HG03103 (cell line): ENCODE measurements around the gene POP5.

Experiments used
- ATAC-seq: cut with Tn5 transposase; IDR thresholded peaks from one replicate; pipeline ENCODE4 v1.9.1; 2021; ENCODE audit warnings: low read depth; ENCODE audit not compliant: unreplicated experiment

The POP5 gene

DNA sequence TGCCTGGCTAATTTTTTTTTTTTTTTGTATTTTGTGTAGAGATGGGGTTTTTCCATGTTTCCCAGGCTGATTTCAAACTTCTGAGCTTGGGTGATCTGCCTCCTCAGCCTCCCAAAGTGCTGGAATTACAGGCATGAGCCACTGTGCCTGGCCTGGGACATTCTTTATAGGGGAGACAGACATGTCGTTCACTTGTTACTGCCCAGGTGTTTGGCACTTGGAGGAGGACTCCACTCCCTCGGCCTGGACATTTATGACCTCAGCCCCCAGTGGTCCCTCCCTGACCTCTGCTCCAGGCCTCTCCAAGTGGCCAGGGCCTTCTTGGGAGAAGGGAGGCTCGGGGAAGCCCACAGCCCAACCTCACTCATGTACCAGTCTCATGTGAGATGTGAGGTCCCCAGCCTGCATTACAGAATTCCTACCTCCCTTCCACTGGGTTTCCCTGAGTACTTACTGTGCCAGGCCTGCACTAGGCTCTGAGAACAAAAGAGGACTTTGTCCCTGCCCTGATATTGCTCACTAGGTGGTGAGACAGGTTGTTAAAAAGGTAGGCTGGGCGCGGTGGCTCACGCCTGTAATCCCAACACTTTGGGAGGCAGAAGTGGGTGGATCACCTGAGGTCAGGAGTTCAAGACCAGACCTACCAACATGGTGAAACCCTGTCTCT, 9.7 kb upstream of the POP5 start:
- ATAC-seq: no peak

DNA sequence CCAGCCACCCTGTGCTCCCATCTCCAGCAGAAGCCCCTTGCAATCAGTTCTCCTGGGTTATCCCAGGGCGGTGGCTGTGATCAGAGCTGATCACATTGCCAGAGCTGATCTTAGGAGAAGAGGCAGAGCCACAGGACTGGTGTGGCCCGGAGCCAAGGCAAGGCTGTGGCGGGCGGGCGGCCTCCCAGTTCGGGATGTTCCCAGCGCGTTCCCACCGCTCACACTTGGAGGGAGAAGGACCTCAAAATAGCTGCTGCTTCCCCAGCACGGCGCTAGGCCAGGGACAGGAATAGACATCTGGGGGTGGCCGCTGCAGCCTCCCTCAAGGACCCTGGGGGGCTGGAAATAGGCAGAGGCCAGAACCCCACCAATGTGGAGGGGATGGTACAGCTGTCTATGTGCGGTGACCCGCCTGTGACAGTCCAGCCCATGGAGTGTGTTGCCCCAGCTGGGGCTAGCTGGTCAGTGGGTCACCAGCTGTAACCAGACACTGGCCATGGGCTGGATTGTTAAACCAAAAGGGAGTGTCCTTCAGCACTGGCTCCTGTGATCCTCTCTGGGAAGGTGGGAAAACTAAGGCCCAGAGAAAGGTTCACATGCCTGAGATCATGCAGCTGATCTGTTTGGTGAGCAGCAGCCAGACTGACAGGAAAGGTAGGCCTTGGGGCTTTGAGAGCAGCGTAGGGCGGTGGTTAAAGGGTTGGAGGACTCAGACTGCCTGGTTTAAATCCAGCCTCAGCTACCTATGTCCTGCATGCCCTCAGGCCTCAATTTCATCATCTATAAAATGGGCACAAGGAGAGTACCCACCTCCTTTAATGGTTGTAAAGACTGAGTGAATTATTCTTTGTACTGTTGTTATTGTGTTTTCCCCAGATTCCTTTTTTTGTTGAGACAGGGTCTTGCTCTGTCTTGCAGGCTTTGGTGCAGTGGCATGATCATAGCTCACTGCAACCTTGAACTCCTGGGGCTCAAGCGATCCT, 8.0 kb upstream of the POP5 start:
- no peak for ATAC-seq

- ATAC-seq: no peak
Observed at GRCh38 chr12:120588371-120588770, 7.2 kb upstream of the POP5 start.

- ATAC-seq: no peak
Observed at GRCh38 chr12:120586860-120587259, 5.7 kb upstream of the POP5 start.

DNA sequence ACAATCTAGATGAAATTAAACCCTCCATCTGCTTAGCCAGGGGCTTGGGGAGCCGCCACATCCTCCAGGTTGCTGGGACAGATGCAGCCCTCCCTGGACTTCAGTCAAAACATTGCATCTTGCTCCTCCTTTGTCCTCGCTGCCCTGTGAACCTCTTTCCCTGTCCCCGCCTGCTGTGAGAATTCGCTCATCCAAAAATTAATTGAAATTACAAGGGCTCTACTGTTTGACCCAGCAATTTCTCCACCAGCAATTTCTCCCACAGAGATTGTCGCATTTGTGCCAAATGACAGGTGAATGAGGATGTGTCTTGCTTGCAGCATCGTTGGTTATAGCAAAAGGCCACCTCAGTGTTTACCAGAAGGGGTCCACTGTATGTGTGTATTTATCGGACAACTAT, 5.0 kb upstream of the POP5 start:
- no peak for ATAC-seq

DNA sequence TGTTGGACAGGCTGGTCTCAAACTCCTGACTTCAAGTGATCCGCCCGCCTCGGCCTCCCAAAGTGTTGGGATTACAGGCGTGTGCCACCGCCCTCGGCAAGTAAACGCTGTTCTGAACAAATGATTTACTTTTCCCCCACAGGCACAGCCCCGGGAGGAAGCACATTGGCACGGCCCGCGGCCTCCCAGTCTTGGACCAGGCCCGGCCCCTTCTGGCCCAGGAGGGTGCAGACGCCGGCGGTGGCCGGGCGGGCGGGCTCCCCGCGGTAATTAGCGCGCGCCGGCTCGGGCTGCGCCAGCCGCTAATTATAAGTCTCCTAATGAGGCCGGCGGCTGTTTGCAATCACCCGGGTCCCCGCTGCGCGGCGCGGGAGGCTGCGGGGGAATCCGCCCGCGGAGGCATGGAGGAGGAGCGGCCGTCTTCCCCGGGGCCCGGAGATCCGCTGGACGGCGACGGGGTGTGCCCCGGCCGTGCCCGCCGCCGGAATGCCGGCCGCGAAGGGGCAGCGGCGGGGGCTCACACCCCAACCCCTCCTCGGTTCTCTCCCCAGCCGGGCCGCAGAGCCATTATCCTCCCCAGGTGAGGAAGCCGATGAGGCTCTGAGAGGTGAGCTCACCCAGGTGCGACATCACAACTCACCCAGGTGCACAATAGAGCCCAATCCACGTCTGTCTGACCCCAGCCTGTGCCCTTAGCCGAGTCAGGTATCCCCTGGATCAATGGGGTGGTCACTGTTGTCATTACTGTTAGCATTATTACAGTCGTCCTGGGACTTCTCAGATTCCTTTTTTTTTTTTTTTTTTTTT, 3.3 kb upstream of the POP5 start:
- ATAC-seq: no peak

DNA sequence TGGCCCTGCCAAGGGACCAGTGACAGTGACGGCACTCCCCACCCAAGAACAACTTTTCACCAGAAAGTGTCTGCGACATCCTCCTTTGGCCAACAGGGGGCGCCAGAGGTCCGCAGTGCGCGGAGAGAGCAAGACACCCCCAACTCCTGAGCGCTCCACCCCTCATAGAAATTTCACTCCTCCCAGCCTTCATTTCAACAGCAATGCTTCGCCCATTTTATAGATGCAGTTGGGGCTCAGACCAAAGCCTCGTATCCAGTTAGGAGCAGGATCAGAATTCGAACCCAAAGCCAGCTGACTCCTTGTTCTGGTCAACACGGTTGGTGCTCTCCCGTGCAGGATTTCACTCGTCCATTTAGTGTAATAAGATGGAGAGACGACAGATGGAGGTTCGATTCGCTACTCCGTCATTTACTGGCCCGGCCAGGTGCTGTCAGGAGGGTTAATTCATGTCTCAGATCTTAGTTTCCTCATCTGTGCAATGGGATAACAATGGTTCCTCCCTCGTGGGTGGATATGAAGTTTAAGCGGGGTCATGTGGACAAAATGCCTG, 2.4 kb upstream of the POP5 start:
- ATAC-seq: no peak

DNA sequence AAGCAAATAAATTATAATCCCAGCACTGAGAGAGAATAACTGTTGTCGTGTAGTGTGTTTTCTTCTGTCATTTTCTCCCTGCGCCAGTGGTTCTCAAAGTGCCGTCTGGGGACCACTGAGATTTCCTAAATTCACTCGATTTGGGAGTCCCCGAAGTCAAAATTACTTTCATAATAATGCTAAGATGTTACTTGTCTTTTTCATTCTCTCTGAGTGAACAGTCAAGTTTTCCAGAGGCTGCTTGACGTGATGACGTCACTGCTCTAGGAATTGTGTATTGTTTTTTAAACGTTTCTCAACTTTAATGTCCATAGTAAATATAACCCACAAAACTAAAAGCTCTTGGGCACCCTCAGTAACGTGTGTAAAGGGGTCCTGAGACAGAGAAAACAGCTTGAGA, 796 bp upstream of the POP5 start:
- no peak for ATAC-seq

DNA sequence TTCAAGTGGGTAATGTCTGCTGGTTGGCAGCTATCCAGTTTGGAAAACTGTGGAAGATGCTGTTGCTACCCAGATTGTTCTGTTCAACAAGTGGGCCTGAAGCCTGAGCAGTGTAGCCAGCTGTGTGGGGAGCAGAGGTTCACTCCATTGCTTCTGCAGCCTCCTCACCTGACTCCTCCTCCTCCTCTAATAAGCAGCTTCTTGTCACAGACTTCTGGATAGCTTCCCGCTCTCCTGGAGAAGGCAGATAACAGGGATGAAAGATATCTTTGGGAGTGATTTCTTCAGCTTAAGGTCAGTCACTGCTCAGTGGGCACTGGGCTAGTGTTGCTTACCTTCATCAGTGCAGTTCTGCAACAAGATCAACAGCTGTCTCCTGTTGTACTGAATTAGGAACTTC, 2.0 kb downstream of the POP5 start:
- ATAC-seq: no peak

- ATAC-seq: no peak
Observed at GRCh38 chr12:120574106-120574505, 7.1 kb downstream of the POP5 start.

GRCh38 chr12:120573560-120573959, 7.6 kb downstream of the POP5 start:
- no peak for ATAC-seq

- no peak for ATAC-seq
Observed at GRCh38 chr12:120571299-120571698, 9.9 kb downstream of the POP5 start.

DNA sequence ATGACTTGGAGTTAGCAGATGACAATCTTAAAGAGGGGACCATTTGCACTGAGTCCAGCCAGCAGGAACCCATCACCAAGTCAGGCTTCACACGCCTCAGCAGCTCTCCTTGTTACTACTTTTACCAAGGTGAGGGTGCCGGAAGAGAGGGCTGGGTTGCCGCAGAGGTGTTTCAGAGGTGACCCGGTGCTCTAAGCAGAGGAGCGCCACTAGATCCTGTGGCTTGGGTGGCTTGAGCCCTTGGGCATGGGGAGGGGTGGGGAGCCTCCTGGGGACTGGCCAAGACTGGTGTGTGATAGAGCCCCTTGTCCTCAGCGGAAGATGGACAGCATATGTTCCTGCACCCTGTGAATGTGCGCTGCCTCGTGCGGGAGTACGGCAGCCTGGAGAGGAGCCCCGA, 17.7 kb downstream of the POP5 start:
- no peak for ATAC-seq

DNA sequence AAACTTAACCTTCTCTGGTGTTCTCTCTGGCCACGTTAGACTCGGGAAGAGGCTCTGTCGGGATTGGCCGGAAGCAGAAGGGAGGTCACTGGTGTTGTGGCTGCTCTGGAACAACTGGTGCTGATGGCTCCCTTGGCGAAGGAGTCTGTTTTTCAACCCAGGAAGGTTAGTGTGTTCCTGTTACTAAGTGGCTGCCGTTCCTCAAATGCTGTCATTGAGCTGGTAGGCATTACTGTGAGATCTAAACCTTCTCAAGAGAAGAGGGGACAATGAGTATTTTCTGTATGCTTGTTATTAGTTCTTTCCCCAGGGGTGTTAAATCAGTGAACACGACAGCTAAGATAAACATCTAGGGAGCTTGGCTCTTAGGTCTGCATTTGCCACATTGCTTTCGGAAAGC, 18.3 kb downstream of the POP5 start:
- ATAC-seq: no peak

GRCh38 chr12:120557589-120557988, 23.6 kb downstream of the POP5 start:
- ATAC-seq: no peak

DNA sequence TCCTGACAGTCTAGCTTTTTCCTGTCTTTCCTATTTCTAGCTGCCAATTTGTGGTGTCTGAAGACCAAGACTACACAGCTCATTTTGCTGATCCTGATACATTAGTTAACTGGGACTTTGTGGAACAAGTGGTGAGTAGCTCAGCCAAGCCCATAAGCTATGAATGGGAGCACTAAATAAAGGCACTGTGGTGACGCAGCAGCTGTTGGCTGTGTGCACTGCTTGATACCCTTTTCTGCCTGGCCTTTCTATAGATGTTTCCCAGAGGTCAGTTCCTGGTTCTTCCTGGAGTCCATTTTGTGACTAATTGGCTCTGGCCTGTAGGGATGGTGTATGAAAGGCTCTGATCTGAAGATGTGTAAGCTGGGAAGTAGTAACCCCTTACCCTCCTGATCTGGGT, 26.5 kb downstream of the POP5 start:
- ATAC-seq: no peak

DNA sequence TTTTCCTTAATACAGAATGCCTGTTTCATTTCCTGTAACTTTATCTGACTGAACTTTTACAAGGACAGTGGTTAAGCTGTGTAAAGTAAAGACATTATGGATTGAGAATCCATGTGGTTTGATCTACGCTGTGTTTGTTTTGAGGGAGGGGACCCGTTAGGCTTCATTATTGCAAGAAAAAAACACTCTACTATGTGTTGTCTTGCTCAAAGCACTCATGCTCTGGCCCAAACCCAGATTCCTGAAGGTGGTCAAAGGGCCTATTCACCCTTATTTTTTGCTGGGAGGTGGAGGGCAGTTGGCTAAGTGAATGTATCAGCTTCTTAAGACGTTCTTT, 35.2 kb downstream of the POP5 start:
- ATAC-seq: no peak

DNA sequence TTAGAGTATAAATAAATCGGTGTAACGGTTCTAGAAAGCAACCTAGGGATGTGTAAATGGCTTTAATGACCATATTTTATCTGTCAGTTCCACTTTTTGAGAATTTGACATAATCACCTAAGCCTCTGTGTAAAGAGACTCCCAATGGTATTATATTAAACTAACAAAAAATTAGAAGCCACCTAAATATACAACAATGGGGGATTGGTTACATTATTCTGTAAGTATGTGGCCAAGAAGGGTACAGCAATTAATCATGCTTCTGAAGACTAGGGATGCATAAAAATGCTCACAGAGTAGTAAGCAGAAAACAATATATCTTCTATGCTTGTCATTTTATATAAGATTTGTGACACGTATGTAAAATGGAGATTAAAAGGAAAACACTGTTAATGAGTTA, 36.5 kb downstream of the POP5 start:
- no peak for ATAC-seq

- ATAC-seq: no peak
Observed at GRCh38 chr12:120542166-120542565, 39.0 kb downstream of the POP5 start.

GRCh38 chr12:120540445-120540844, 40.8 kb downstream of the POP5 start:
- no peak for ATAC-seq

GRCh38 chr12:120539303-120539702, 41.9 kb downstream of the POP5 start:
- no peak for ATAC-seq
